Stimulated activated naive B cell treated with anti-CD40 and anti-IgM and Interleukin-4, amounts not matched to agents 10 μg/mL and 1 μg/mL and 100 μg/mL, for 72 hours (primary cell): ENCODE data around the gene PDE1A.

Experiments
- ATAC-seq, 2 donors: fragments of 150-1000 bp; cut with Tn5 transposase; replicated peaks; 2 replicates each; pipeline ENCODE4 v1.10.0; 2021; ENCODE audit warnings: moderate library complexity in 1 of 2
- DNase-seq: peaks from one replicate; pipeline ENCODE4 v3.0.0; 2021
- H3K27ac Mint-ChIP-seq: one replicate; pipeline ENCODE4 v1.8.0; 2022; ENCODE audit warnings: mild to moderate bottlenecking, mixed read lengths
- H3K27me3 Mint-ChIP-seq, 2 donors: one replicate each; pipeline ENCODE4 v1.8.0; 2022; ENCODE audit warnings: mixed read lengths in 2 of 2
- H3K36me3 Mint-ChIP-seq, 2 donors: one replicate each; pipeline ENCODE4 v1.8.0; 2022; ENCODE audit warnings: mixed read lengths in 2 of 2, mild to moderate bottlenecking in 1 of 2
- H3K4me1 Mint-ChIP-seq, 2 donors: one replicate each; pipeline ENCODE4 v1.8.0; 2022; ENCODE audit warnings: mixed read lengths in 2 of 2, mild to moderate bottlenecking in 1 of 2
- H3K4me3 Mint-ChIP-seq, 2 donors: one replicate each; pipeline ENCODE4 v1.8.0; 2022; ENCODE audit warnings: mild to moderate bottlenecking in 2 of 2, mixed read lengths in 2 of 2, moderate library complexity in 1 of 2
- H3K9me3 Mint-ChIP-seq, 2 donors: one replicate each; pipeline ENCODE4 v1.8.0; 2022; ENCODE audit warnings: mixed read lengths in 2 of 2, mild to moderate bottlenecking in 1 of 2

The PDE1A gene

GRCh38 chr2:182426918-182427240, at the start of gene PDE1A:
TSS of gene PDE1A (minus strand) at chr2:182427036.
- Mint-ChIP-seq H3K9me3 (peaks cover 3% of the 10 kb centered on the region in 2 donors), H3K27me3 (no peaks in the 10 kb centered on the region), H3K36me3 (no peaks in the 10 kb centered on the region), H3K4me3 (no peak within 1 kb of the TSS), H3K4me1 (no peaks in the 10 kb centered on the region), H3K27ac (no peak within 1 kb of the TSS)
- ATAC-seq = no peak
- DNase-seq = no peak

DNA sequence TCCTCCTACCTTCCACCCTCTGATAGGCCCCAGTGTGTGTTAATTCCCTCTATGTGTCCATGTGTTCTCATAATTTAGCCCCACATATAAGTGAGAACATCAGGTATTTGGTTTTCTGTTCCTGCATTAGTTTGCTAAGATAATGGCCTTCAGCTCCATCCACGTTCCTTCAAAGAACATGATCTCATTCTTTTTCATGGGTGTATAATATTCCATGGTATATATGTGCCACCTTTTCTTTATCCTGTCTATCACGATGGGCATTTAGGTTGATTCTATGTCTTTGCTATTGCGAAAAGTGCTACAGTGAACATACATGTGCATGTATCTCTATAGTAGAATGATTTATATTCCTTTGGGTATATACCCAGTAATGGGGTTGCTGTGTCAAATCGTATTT, 46.8 kb upstream of the PDE1A start:
- no peaks in the 10 kb centered on the region for H3K4me1 Mint-ChIP-seq
- ATAC-seq (no peak), DNase-seq (no peak)
- no peaks in the 10 kb centered on the region for H3K27me3 Mint-ChIP-seq
- no peak overlapping the region for H3K27ac Mint-ChIP-seq
- H3K4me3 Mint-ChIP-seq = no peak overlapping the region
- no peaks in the 10 kb centered on the region for H3K36me3 Mint-ChIP-seq
- H3K9me3 Mint-ChIP-seq = peaks cover 8% of the 10 kb centered on the region in 2 donors

- Mint-ChIP-seq H3K27me3 (no peaks in the 10 kb centered on the region), H3K9me3 (no peaks in the 10 kb centered on the region), H3K4me3 (no peak overlapping the region), H3K36me3 (no peaks in the 10 kb centered on the region), H3K4me1 (no peaks in the 10 kb centered on the region), H3K27ac (no peak overlapping the region)
- no peak for ATAC-seq
- DNase-seq = no peak
These were observed 36.9 kb upstream of the PDE1A start for GRCh38 chr2:182463760-182464159.

DNA sequence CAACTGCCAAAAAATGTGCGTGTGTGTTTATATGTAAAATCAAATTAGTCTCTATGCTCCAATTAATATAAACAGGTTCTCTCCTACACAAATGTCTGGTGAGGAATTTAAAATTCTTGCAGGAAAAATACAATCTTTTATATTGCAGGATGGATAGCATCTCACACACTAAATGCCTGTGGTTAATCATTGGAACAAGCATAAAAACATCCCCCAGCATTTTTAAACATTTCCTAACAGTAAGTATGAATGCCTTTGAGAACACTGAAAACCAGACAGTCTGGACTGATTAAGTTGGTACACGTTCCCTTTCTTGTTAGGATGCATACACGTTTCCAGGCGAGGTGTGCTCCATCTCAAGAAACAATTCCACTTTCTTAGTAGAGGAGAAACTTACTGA, 29.9 kb upstream of the PDE1A start:
- no peaks in the 10 kb centered on the region for H3K27me3 Mint-ChIP-seq
- no peaks in the 10 kb centered on the region for H3K4me1 Mint-ChIP-seq
- no peak for DNase-seq
- no peaks in the 10 kb centered on the region for H3K36me3 Mint-ChIP-seq
- ATAC-seq = no peak
- H3K9me3 Mint-ChIP-seq = peaks cover 0 to 3% of the 10 kb centered on the region in 2 donors
- no peak overlapping the region for H3K4me3 Mint-ChIP-seq
- no peak overlapping the region for H3K27ac Mint-ChIP-seq

DNA sequence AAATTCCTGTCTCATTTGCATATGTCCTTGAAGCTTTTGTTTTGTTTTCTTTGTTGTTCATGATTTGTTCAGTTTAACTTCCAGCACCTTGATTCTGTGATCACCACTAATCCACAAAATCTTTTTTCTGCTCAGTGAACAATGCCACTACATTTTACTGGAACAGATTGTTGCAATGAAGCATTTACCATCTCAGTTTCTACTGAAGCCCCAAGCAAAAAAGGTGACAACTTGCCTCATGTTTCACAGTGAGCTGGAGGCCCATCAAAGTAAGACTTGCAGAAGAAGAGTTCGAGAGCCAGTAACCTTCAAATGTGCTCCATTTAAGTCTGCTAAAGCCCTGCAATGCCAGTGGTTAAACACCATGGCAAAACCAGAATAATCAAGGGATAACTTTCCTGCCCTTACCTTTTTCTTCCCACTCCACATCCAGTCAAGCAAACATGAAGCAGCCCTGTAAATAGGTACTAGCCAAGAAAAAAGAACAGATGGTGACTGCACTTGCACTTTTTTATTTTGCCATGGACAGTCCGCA, 25.7 kb upstream of the PDE1A start:
- H3K4me1 Mint-ChIP-seq = no peaks in the 10 kb centered on the region
- H3K4me3 Mint-ChIP-seq = no peak overlapping the region
- H3K27ac Mint-ChIP-seq = no peak overlapping the region
- no peaks in the 10 kb centered on the region for H3K36me3 Mint-ChIP-seq
- no peak for DNase-seq
- H3K27me3 Mint-ChIP-seq = no peaks in the 10 kb centered on the region
- no peak for ATAC-seq
- peaks cover 0 to 3% of the 10 kb centered on the region in 2 donors for H3K9me3 Mint-ChIP-seq

DNA sequence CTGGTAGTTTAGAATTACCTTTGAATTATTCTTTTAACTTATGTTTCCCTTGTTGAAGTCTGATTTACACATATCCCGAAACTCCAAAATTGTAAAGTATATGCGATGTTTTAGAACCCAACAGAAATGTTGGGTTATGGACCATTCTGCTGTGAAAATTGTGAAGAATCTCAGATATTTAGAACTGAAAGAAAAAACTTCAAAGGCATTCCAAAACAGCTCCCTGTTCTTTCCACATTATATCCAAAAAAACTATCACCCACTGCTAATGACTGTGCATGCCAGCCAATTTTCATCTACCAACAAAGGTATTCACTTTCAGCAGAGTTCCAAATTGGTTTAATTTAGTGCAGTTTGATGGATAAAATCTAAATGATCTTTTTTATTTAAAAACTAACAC, 21.5 kb upstream of the PDE1A start:
- H3K9me3 Mint-ChIP-seq = peaks cover 5 to 6% of the 10 kb centered on the region in 2 donors
- H3K27me3 Mint-ChIP-seq = no peaks in the 10 kb centered on the region
- ATAC-seq = no peak
- DNase-seq = no peak
- H3K27ac Mint-ChIP-seq = no peak overlapping the region
- no peaks in the 10 kb centered on the region for H3K36me3 Mint-ChIP-seq
- H3K4me1 Mint-ChIP-seq = no peaks in the 10 kb centered on the region
- H3K4me3 Mint-ChIP-seq = no peak overlapping the region

GRCh38 chr2:182447863-182448262, 21.0 kb upstream of the PDE1A start:
- no peak for DNase-seq
- ATAC-seq = no peak
- H3K4me1 Mint-ChIP-seq = no peaks in the 10 kb centered on the region
- H3K4me3 Mint-ChIP-seq = no peak overlapping the region
- H3K27me3 Mint-ChIP-seq = no peaks in the 10 kb centered on the region
- H3K27ac Mint-ChIP-seq = no peak overlapping the region
- peaks cover 7 to 8% of the 10 kb centered on the region in 2 donors for H3K9me3 Mint-ChIP-seq
- H3K36me3 Mint-ChIP-seq = no peaks in the 10 kb centered on the region

- Mint-ChIP-seq H3K36me3 (no peaks in the 10 kb centered on the region), H3K4me3 (no peak overlapping the region), H3K9me3 (peaks cover 7 to 8% of the 10 kb centered on the region in 2 donors), H3K4me1 (no peaks in the 10 kb centered on the region), H3K27ac (no peak overlapping the region), H3K27me3 (no peaks in the 10 kb centered on the region)
- DNase-seq (no peak), ATAC-seq (no peak)
These were observed 20.3 kb upstream of the PDE1A start for GRCh38 chr2:182447163-182447562.

- DNase-seq (no peak), ATAC-seq (no peak)
- no peak overlapping the region for H3K27ac Mint-ChIP-seq
- H3K4me3 Mint-ChIP-seq = no peak overlapping the region
- no peaks in the 10 kb centered on the region for H3K36me3 Mint-ChIP-seq
- H3K27me3 Mint-ChIP-seq = no peaks in the 10 kb centered on the region
- H3K9me3 Mint-ChIP-seq = peaks cover 7 to 8% of the 10 kb centered on the region in 2 donors
- H3K4me1 Mint-ChIP-seq = no peaks in the 10 kb centered on the region
These were observed 19.3 kb upstream of the PDE1A start for GRCh38 chr2:182446087-182446486.

DNA sequence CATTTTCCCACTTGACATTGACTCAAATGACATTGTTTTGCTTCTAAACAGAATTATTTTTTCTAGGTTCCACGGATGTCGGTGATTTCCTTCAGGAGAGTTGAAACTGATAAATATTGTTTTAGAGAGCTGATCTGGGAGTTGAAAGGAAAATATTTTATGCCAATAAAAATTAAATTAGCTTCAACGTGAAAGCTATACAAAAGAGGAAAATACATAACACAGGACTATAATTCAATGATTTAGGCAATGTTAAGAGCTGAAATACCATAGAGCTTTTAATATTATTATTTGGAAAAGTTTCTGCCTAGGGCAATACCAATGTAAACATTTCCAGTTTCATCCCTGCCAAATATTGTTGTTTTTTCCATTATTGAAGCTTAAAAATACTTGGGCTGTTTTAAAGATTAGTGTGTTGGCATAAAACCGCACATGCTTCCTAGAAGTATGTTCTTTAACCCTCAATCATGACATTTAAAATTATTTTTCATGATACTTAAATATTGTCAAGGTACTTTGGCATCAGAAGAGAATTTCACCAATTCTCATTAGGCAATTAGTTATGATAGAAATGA, 18.6 kb upstream of the PDE1A start:
- Mint-ChIP-seq H3K27ac (no peak overlapping the region), H3K4me1 (no peaks in the 10 kb centered on the region), H3K4me3 (no peak overlapping the region), H3K27me3 (no peaks in the 10 kb centered on the region), H3K9me3 (peaks cover 7 to 8% of the 10 kb centered on the region in 2 donors), H3K36me3 (no peaks in the 10 kb centered on the region)
- ATAC-seq (no peak), DNase-seq (no peak)

GRCh38 chr2:182444806-182445205, 18.0 kb upstream of the PDE1A start:
- H3K9me3 Mint-ChIP-seq = peaks cover 7 to 8% of the 10 kb centered on the region in 2 donors
- H3K36me3 Mint-ChIP-seq = no peaks in the 10 kb centered on the region
- ATAC-seq (no peak), DNase-seq (no peak)
- H3K27ac Mint-ChIP-seq = no peak overlapping the region
- no peaks in the 10 kb centered on the region for H3K27me3 Mint-ChIP-seq
- H3K4me1 Mint-ChIP-seq = no peaks in the 10 kb centered on the region
- no peak overlapping the region for H3K4me3 Mint-ChIP-seq

- Mint-ChIP-seq H3K9me3 (peaks cover 7 to 8% of the 10 kb centered on the region in 2 donors), H3K4me3 (no peak overlapping the region), H3K27ac (no peak overlapping the region), H3K27me3 (no peaks in the 10 kb centered on the region), H3K36me3 (no peaks in the 10 kb centered on the region), H3K4me1 (no peaks in the 10 kb centered on the region)
- ATAC-seq (no peak), DNase-seq (no peak)
These were observed 17.3 kb upstream of the PDE1A start for GRCh38 chr2:182444170-182444569.

DNA sequence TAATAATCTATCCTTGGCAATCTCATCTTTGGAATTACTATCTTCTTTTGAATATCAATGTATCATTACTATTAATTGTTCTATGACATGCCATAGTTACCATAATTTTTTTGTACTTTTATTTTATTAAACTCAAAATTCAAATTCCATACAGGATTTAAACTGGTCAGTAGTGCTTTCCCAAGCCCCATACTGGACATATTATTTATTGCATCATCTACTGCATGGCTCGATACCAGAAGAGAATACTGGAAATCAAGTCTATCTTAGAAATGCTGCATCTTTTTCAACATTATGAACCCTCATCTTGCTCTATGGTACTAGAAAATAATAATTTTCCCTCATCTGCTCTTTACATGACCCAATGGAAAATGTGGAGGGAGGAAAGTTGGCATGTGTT, 9.4 kb upstream of the PDE1A start:
- H3K9me3 Mint-ChIP-seq = peaks cover 0 to under 1% of the 10 kb centered on the region in 2 donors
- DNase-seq (no peak), ATAC-seq (no peak)
- H3K27ac Mint-ChIP-seq = no peak overlapping the region
- H3K4me1 Mint-ChIP-seq = no peaks in the 10 kb centered on the region
- no peaks in the 10 kb centered on the region for H3K27me3 Mint-ChIP-seq
- no peaks in the 10 kb centered on the region for H3K36me3 Mint-ChIP-seq
- H3K4me3 Mint-ChIP-seq = no peak overlapping the region

- H3K4me1 Mint-ChIP-seq = no peaks in the 10 kb centered on the region
- H3K27me3 Mint-ChIP-seq = no peaks in the 10 kb centered on the region
- no peak overlapping the region for H3K4me3 Mint-ChIP-seq
- no peaks in the 10 kb centered on the region for H3K36me3 Mint-ChIP-seq
- DNase-seq = no peak
- no peak overlapping the region for H3K27ac Mint-ChIP-seq
- ATAC-seq = no peak
- H3K9me3 Mint-ChIP-seq = peaks cover 3% of the 10 kb centered on the region in 2 donors
These were observed 8.9 kb upstream of the PDE1A start for GRCh38 chr2:182435754-182436153.

DNA sequence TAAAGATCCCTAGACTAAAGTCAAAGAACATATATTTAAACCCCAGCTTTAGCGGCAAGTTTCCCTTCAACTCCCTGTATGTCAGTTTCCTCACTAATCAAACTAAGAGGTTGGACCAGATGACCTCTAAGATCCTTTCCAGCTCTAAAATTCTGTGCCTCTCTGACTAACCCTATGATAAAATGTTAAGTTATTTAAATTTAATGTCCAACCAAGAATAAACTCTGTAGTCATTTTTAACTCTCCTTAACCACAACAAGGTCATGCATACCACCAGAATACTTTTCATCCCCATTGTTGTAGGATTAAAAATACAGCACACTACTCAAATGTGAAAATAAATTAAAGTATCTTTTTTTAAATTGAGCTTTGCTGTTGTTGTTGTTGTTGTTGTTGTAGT, 5.2 kb upstream of the PDE1A start:
- Mint-ChIP-seq H3K27me3 (no peaks in the 10 kb centered on the region), H3K9me3 (peaks cover 3% of the 10 kb centered on the region in 2 donors), H3K27ac (no peak overlapping the region), H3K4me1 (no peaks in the 10 kb centered on the region), H3K36me3 (no peaks in the 10 kb centered on the region), H3K4me3 (no peak overlapping the region)
- ATAC-seq (no peak), DNase-seq (no peak)

- H3K27ac Mint-ChIP-seq = no peak overlapping the region
- no peaks in the 10 kb centered on the region for H3K4me1 Mint-ChIP-seq
- H3K4me3 Mint-ChIP-seq = no peak overlapping the region
These were observed 1.6 kb upstream of the PDE1A start for GRCh38 chr2:182428476-182428875.

More at GRCh38 chr2:182428476-182428875, 1.6 kb upstream of the PDE1A start:
- Mint-ChIP-seq H3K36me3 (no peaks in the 10 kb centered on the region), H3K27me3 (no peaks in the 10 kb centered on the region), H3K9me3 (peaks cover 3% of the 10 kb centered on the region in 2 donors)
- no peak for ATAC-seq
- DNase-seq = no peak
